Adrenal gland (tissue), 12 donors: ENCODE data around the gene GRAMD1A. TPM values are rescaled to one million over a fixed set of nuclear protein-coding genes. Genes with fewer than 3 reads are reported as not detected.

Experiments
- DNase-seq, 7 donors: peaks; one replicate each; pipeline ENCODE4 v3.0.0-alpha.2; 2019 to 2020
- H3K27ac ChIP-seq, 5 donors: fragments of 200-600 bp; sonication (generic) in 4 of 5; 1 replicate in 3 of 5; 2 replicates in 2 of 5; pipeline versions ENCODE4 v1.5.1 to v1.8.0; 2016 to 2020; ENCODE audit warnings: mild to moderate bottlenecking in 1 of 5
- H3K27me3 ChIP-seq: fragments of 200-600 bp; 2 replicates; pipeline ENCODE4 v1.8.0; 2021
- H3K36me3 ChIP-seq, 2 donors: fragments of 200-600 bp; replicated peaks in 1 of 2; 1 replicate in 1 of 2; 2 replicates in 1 of 2; pipeline versions ENCODE4 v1.5.1 to v1.8.0; 2018 to 2022
- H3K4me1 ChIP-seq, 2 donors: fragments of 200-600 bp; replicated peaks in 1 of 2; 1 replicate in 1 of 2; 2 replicates in 1 of 2; pipeline versions ENCODE4 v1.5.1 to v1.8.0; 2018 to 2021
- H3K4me3 ChIP-seq, 4 donors: fragments of 200-600 bp; sonication (generic) in 3 of 4; one replicate each; pipeline ENCODE4 v1.5.1; 2016 to 2018
- H3K9me3 ChIP-seq, 3 donors: fragments of 200-600 bp; sonication (generic) in 1 of 3; replicated peaks in 1 of 3; 1 replicate in 2 of 3; 2 replicates in 1 of 3; pipeline versions ENCODE4 v1.5.1 to v1.8.0; 2016 to 2021
- CTCF ChIP-seq, 6 experiments: fragments of 450-650 bp in 4 of 6; fragments of 200-600 bp in 2 of 6; sonication (generic) in 1 of 6; IDR thresholded peaks; 1 replicate in 5 of 6; 2 replicates in 1 of 6; pipeline versions ENCODE4 v1.5.1 to v1.8.0; 2016 to 2021; ENCODE audit warnings: antibody characterized with exemption in 6 of 6, mild to moderate bottlenecking in 2 of 6, moderate library complexity in 1 of 6
- POLR2A ChIP-seq, 2 donors: fragments of 450-650 bp; IDR thresholded peaks; one replicate each; pipeline ENCODE4 v1.6.1; 2017; ENCODE audit warnings: antibody characterized with exemption in 2 of 2, mild to moderate bottlenecking in 2 of 2, moderate library complexity in 1 of 2
- WGBS, 4 donors: extraction: QIAGEN DNeasy Blood & Tissue Kit in 2 of 4; methylation state at CpG; one replicate each; pipeline versions ENCODE4 v1.1.5 to v1.1.7; 2013 to 2017; 5-methylcytosine and 5-hydroxymethylcytosine counted together
- intact Hi-C, 2 donors: fragments of 100-400 bp; cut with DNase I; formaldehyde crosslinking; loops; one replicate each; pipeline versions ENCODE4 v1.14.1 to v1.15.0; 2022 to 2023
- polyA plus RNA-seq, 3 donors: library from polyadenylated mRNA; stranded (reverse); fragments of 200-250 nt in 2 of 3; fragments of 350-450 nt in 1 of 3; fragmentation: Illumina TruSeq in 1 of 3; extraction: RNeasy Lipid Tissue Mini Kit (QIAGEN cat#74804) in 1 of 3; gene quantifications; one replicate each; pipeline ENCODE4 v1.2.3, GENCODE V29; 2013 to 2014
- total RNA-seq, 9 donors: library from RNA; depleted of rRNA in 4 of 9; stranded (reverse); fragments of >200 nt in 4 of 9; fragments of 120-200 nt in 1 of 9; fragmentation: NEBNext Ultra II Directional in 1 of 9; extraction: Animal tissue kit (Norgen Biotek cat#: 25700) in 1 of 9; gene quantifications; one replicate each; pipeline versions ENCODE4 v1.1.0 to v1.2.4, GENCODE V29; 2013 to 2023
- donor health status: healthy with polysubstance abuse.
- donor health status: Bipolar disorder and iron deficiency.
- donor health status: DM: yes; HTN: yes; CAD: no.
- donor health status: DM: no; HTN: no; CAD: no.
- donor health status: DM: no; HTN: no; CAD: no.
- donor health status: DM: yes; HTN: yes; CAD: no.

Gene GRAMD1A
- total and polyA plus RNA-seq, 12 donors = 31.2 to 125 (median 77.2) TPM

GRCh38 chr19:34961775-34962686 lies 38.1 kb upstream of the GRAMD1A start:
- Histone ChIP-seq H3K27ac (peak overlapping the region in 1 of 5 donors; percentile 30), H3K27me3 (no peaks in the 10 kb centered on the region), H3K9me3 (peaks cover 0 to 35% (median 0%) of the 10 kb centered on the region in 3 donors), H3K4me3 (peak overlapping the region in 1 of 4 donors; percentile 99), H3K4me1 (peaks cover 5 to 9% of the 10 kb centered on the region in 2 donors), H3K36me3 (peaks cover 0 to 26% of the 10 kb centered on the region in 2 donors)
- 77 to 81% (median 80%) methylated on average over 5 of the region's 5 CpGs for WGBS, 4 donors
- intact Hi-C loops = no loop called here
- DNase-seq = peak in 1 of 7 donors; percentile 33
- TF ChIP-seq CTCF (IDR thresholded peaks at IDR 0.05) (no peak), POLR2A (IDR thresholded peaks at IDR 0.05) (no peak)

- Histone ChIP-seq H3K27ac (peak overlapping the region in 2 of 5 donors; percentile 47 to 77), H3K4me3 (peak overlapping the region; percentile 50 to 99 (median 74)), H3K36me3 (peaks cover 0 to 23% of the 10 kb centered on the region in 2 donors), H3K9me3 (peaks cover 0 to 26% (median 0%) of the 10 kb centered on the region in 3 donors), H3K27me3 (no peaks in the 10 kb centered on the region), H3K4me1 (peaks cover 5 to 9% of the 10 kb centered on the region in 2 donors)
- intact Hi-C loops = no loop called here
- no peak for TF ChIP-seq POLR2A (IDR thresholded peaks at IDR 0.05)
- TF ChIP-seq CTCF (IDR thresholded peaks at IDR 0.05) = no peak
- no peak for DNase-seq
- 35 to 41% (median 39%) methylated on average over 13 to 14 of the region's 14 CpGs for WGBS, 4 donors
These were observed 37.2 kb upstream of the GRAMD1A start for GRCh38 chr19:34962687-34963572.

GRCh38 chr19:34963573-34964406 lies 36.3 kb upstream of the GRAMD1A start, which contains the start of gene ZNF792:
Gene ZNF792, minus strand, starts transcription at chr19:34964229. Its CDS starts 567 bp downstream, at chr19:34963662.
- Histone ChIP-seq H3K4me3 (peak within 1 kb of the TSS; percentile 50 to 99 (median 74)), H3K9me3 (peaks cover 0 to 18% (median 0%) of the 10 kb centered on the region in 3 donors), H3K4me1 (peaks cover 5 to 9% of the 10 kb centered on the region in 2 donors), H3K27me3 (no peaks in the 10 kb centered on the region), H3K36me3 (peaks cover 0 to 15% of the 10 kb centered on the region in 2 donors), H3K27ac (peak within 1 kb of the TSS in 3 of 5 donors; percentile 5 to 77 (median 47))
- DNase-seq = peak; percentile 56 to 75 (median 71)
- 0 to 1% (median 0%) methylated on average over 15 to 78 of the region's 78 CpGs; no CpG with 5 or more reads in 1 of the 4 donors for WGBS, 4 donors
- TF ChIP-seq CTCF (IDR thresholded peaks at IDR 0.05) (no peak), POLR2A (IDR thresholded peaks at IDR 0.05) (peak in 1 of 2 donors; percentile 6)
- intact Hi-C loops = no loop called here
